Measurements from ENCODE around the gene USP6NL.

The USP6NL gene

GRCh38 chr10:11603741-11604140 is 7.7 kb downstream of the USP6NL start:
- Histone ChIP-seq H3K9ac (no peak overlapping the region), H3K4me1 (peaks cover 4% of the 10 kb centered on the region), H3K27ac (no peak overlapping the region), H3K79me2 (peaks cover 34% of the 10 kb centered on the region), H3K4me3 (ENCODE audit: low read depth, low read length) (no peak overlapping the region), H2AFZ (no peak overlapping the region), H3K27me3 (ENCODE audit: control insufficient read depth, insufficient read depth, low read length) (no peaks in the 10 kb centered on the region), H3K36me3 (ENCODE audit: control insufficient read depth, insufficient read depth, low read length) (no peaks in the 10 kb centered on the region), H3K9me3 (ENCODE audit: control insufficient read depth, low read length) (no peaks in the 10 kb centered on the region), H3K4me2 (ENCODE audit: low read length) (no peak overlapping the region)
- TF ChIP-seq CTCF (IDR thresholded peaks at IDR 0.05): no peak

GRCh38 chr10:11602919-11603523 is 8.4 kb downstream of the USP6NL start:
- no peak for TF ChIP-seq CTCF (IDR thresholded peaks at IDR 0.05)
- no peaks in the 10 kb centered on the region for H3K27me3 ChIP-seq (ENCODE audit: control insufficient read depth, insufficient read depth, low read length)
- H3K4me3 ChIP-seq (ENCODE audit: low read depth, low read length): no peak overlapping the region
- H2AFZ ChIP-seq: no peak overlapping the region
- H3K79me2 ChIP-seq: peaks cover 34% of the 10 kb centered on the region
- no peaks in the 10 kb centered on the region for H3K36me3 ChIP-seq (ENCODE audit: control insufficient read depth, insufficient read depth, low read length)
- H3K4me2 ChIP-seq (ENCODE audit: low read length): no peak overlapping the region
- H3K27ac ChIP-seq: no peak overlapping the region
- no peaks in the 10 kb centered on the region for H3K9me3 ChIP-seq (ENCODE audit: control insufficient read depth, low read length)
- no peak overlapping the region for H3K9ac ChIP-seq
- peaks cover 4% of the 10 kb centered on the region for H3K4me1 ChIP-seq

- TF ChIP-seq CTCF (IDR thresholded peaks at IDR 0.05): no peak
- H3K4me3 ChIP-seq (ENCODE audit: low read depth, low read length): no peak overlapping the region
- H3K9ac ChIP-seq: no peak overlapping the region
- no peaks in the 10 kb centered on the region for H3K27me3 ChIP-seq (ENCODE audit: control insufficient read depth, insufficient read depth, low read length)
- H3K79me2 ChIP-seq: peaks cover 34% of the 10 kb centered on the region
- no peaks in the 10 kb centered on the region for H3K9me3 ChIP-seq (ENCODE audit: control insufficient read depth, low read length)
- no peak overlapping the region for H2AFZ ChIP-seq
- H3K27ac ChIP-seq: no peak overlapping the region
- H3K36me3 ChIP-seq (ENCODE audit: control insufficient read depth, insufficient read depth, low read length): no peaks in the 10 kb centered on the region
- no peak overlapping the region for H3K4me2 ChIP-seq (ENCODE audit: low read length)
- peaks cover 4% of the 10 kb centered on the region for H3K4me1 ChIP-seq
These were observed 9.1 kb downstream of the USP6NL start for GRCh38 chr10:11602358-11602757.

- Histone ChIP-seq H3K4me2 (ENCODE audit: low read length) (no peak overlapping the region), H3K4me1 (peaks cover 4% of the 10 kb centered on the region), H3K9ac (no peak overlapping the region), H3K4me3 (ENCODE audit: low read depth, low read length) (no peak overlapping the region), H3K27ac (no peak overlapping the region), H3K79me2 (peaks cover 27% of the 10 kb centered on the region), H3K36me3 (ENCODE audit: control insufficient read depth, insufficient read depth, low read length) (no peaks in the 10 kb centered on the region), H3K9me3 (ENCODE audit: control insufficient read depth, low read length) (no peaks in the 10 kb centered on the region), H3K27me3 (ENCODE audit: control insufficient read depth, insufficient read depth, low read length) (no peaks in the 10 kb centered on the region), H2AFZ (no peak overlapping the region)
- TF ChIP-seq CTCF (IDR thresholded peaks at IDR 0.05): no peak
These were observed 9.8 kb downstream of the USP6NL start for GRCh38 chr10:11601670-11602069.

GRCh38 chr10:11600280-11600679 is 11.2 kb downstream of the USP6NL start:
- Histone ChIP-seq H3K4me1 (peaks cover 4% of the 10 kb centered on the region), H2AFZ (no peak overlapping the region), H3K27ac (no peak overlapping the region), H3K9ac (no peak overlapping the region), H3K27me3 (ENCODE audit: control insufficient read depth, insufficient read depth, low read length) (no peaks in the 10 kb centered on the region), H3K36me3 (ENCODE audit: control insufficient read depth, insufficient read depth, low read length) (no peaks in the 10 kb centered on the region), H3K4me2 (ENCODE audit: low read length) (no peak overlapping the region), H3K4me3 (ENCODE audit: low read depth, low read length) (no peak overlapping the region), H3K9me3 (ENCODE audit: control insufficient read depth, low read length) (no peaks in the 10 kb centered on the region), H3K79me2 (peaks cover 25% of the 10 kb centered on the region)
- TF ChIP-seq CTCF (IDR thresholded peaks at IDR 0.05): no peak
